Spleen (tissue), 11 donors: Measurements from ENCODE around the gene PCYT1A. TPM values are rescaled to one million over a fixed set of nuclear protein-coding genes. Genes with fewer than 3 reads are reported as not detected.

ENCODE experiments used
- DNase-seq: peaks from one replicate; pipeline ENCODE4 v3.0.0-alpha.2; 2020
- H3K27ac ChIP-seq, 8 donors: fragments of 200-600 bp; sonication (generic) in 7 of 8; 1 replicate in 4 of 8; 2 replicates in 4 of 8; pipeline versions ENCODE4 v1.5.0 to v1.8.0; 2016 to 2021; ENCODE audit warnings: inconsistent platforms in 4 of 8, mild to moderate bottlenecking in 4 of 8, moderate library complexity in 1 of 8
- H3K27me3 ChIP-seq, 7 donors: fragments of 200-600 bp; sonication (generic) in 6 of 7; replicated peaks in 1 of 7; 1 replicate in 4 of 7; 2 replicates in 3 of 7; pipeline versions ENCODE4 v1.5.0 to v1.8.0; 2016 to 2021; ENCODE audit warnings: inconsistent platforms in 3 of 7, mild to moderate bottlenecking in 1 of 7
- H3K36me3 ChIP-seq, 6 donors: fragments of 200-600 bp; sonication (generic) in 5 of 6; 1 replicate in 4 of 6; 2 replicates in 2 of 6; pipeline versions ENCODE4 v1.5.0 to v1.8.0; 2016 to 2021; ENCODE audit warnings: inconsistent platforms in 2 of 6
- H3K4me1 ChIP-seq, 6 donors: fragments of 200-600 bp; sonication (generic) in 5 of 6; 1 replicate in 3 of 6; 2 replicates in 3 of 6; pipeline versions ENCODE4 v1.5.0 to v1.8.0; 2016 to 2021; ENCODE audit warnings: inconsistent platforms in 3 of 6
- H3K4me3 ChIP-seq, 8 donors: fragments of 200-600 bp; sonication (generic) in 7 of 8; 1 replicate in 4 of 8; 2 replicates in 4 of 8; pipeline versions ENCODE4 v1.5.0 to v1.8.0; 2016 to 2021; ENCODE audit warnings: inconsistent platforms in 4 of 8, mild to moderate bottlenecking in 4 of 8, moderate library complexity in 2 of 8
- H3K9me3 ChIP-seq, 8 donors: fragments of 200-600 bp; sonication (generic) in 7 of 8; 1 replicate in 4 of 8; 2 replicates in 4 of 8; pipeline versions ENCODE4 v1.5.0 to v1.8.0; 2016 to 2021; ENCODE audit warnings: inconsistent platforms in 4 of 8
- CTCF ChIP-seq, 11 experiments: fragments of 200-600 bp in 7 of 11; fragments of 450-650 bp in 4 of 11; sonication (generic) in 4 of 11; IDR thresholded peaks in 8 of 11; conservative IDR thresholded peaks in 3 of 11; 1 replicate in 7 of 11; 2 replicates in 4 of 11; pipeline versions ENCODE4 v1.4.0 to v1.8.0; 2016 to 2021; ENCODE audit warnings: antibody characterized with exemption in 11 of 11, inconsistent platforms in 4 of 11, mild to moderate bottlenecking in 1 of 11
- POLR2A ChIP-seq, 3 donors: fragments of 450-650 bp; IDR thresholded peaks; one replicate each; pipeline ENCODE4 v1.5.1; 2017; ENCODE audit warnings: antibody characterized with exemption in 3 of 3, mild to moderate bottlenecking in 1 of 3
- POLR2AphosphoS5 ChIP-seq, 3 donors: sonication (generic); formaldehyde crosslinking; IDR thresholded peaks; one replicate each; pipeline ENCODE4 v1.5.1; 2017; ENCODE audit warnings: antibody characterized with exemption in 3 of 3
- WGBS, 5 donors: extraction: QIAGEN DNeasy Blood & Tissue Kit in 3 of 5; methylation state at CpG; one replicate each; pipeline versions ENCODE4 v1.1.5 to v1.1.7; 2013 to 2018; 5-methylcytosine and 5-hydroxymethylcytosine counted together
- intact Hi-C: fragments of 100-400 bp; cut with DNase I; formaldehyde crosslinking; loops from one replicate; pipeline ENCODE4 v1.15.0; 2023; ENCODE audit warnings: low total_unique reads
- polyA plus RNA-seq, 3 donors: library from polyadenylated mRNA; stranded (reverse); fragments of 200-250 nt; gene quantifications; one replicate each; pipeline ENCODE4 v1.2.1, GENCODE V29; 2013
- total RNA-seq, 7 donors: library from RNA; depleted of rRNA in 3 of 7; stranded (reverse); fragments of >200 nt in 3 of 7; fragmentation: NEBNext Ultra II Directional in 4 of 7; extraction: Animal tissue kit (Norgen Biotek cat#: 25700) in 4 of 7; gene quantifications; one replicate each; pipeline versions ENCODE4 v1.1.0 to v1.2.1, GENCODE V29; 2016 to 2021
- donor health status: healthy with polysubstance abuse.
- donor health status: DM: no; HTN: no; CAD: no; lungs with moderate emphysema.
- donor health status: DM: no; HTN: no; CAD: no.
- donor health status: Bipolar disorder and iron deficiency.
- donor health status: healthy.
- donor health status: DM: no; HTN: no; CAD: no.
- donor health status: DM: yes; HTN: yes; CAD: no.

Gene PCYT1A
- total and polyA plus RNA-seq, 10 donors: 10.6 to 128 (median 90.3) TPM

- TF ChIP-seq POLR2AphosphoS5 (IDR thresholded peaks at IDR 0.05) (peak in 1 of 3 donors; percentile 40), POLR2A (IDR thresholded peaks at IDR 0.05) (no peak), CTCF (IDR thresholded peaks at IDR 0.05 in 8 of 11, conservative IDR thresholded peaks at IDR 0.05 in 3 of 11) (no peak)
- DNase-seq: no peak
- no peaks in the 10 kb centered on the region for H3K9me3 ChIP-seq
- H3K27ac ChIP-seq: peak overlapping the region in 3 of 8 donors; percentile 37 to 59 (median 42)
- intact Hi-C loops: no loop called here
- H3K27me3 ChIP-seq: no peaks in the 10 kb centered on the region
- H3K4me1 ChIP-seq: peaks cover 0 to 25% (median 0%) of the 10 kb centered on the region in 6 donors
- peaks cover 0 to 74% (median 39%) of the 10 kb centered on the region in 6 donors for H3K36me3 ChIP-seq
- WGBS, 5 donors: 62 to 79% (median 70%) methylated on average over 12 of the region's 12 CpGs
- H3K4me3 ChIP-seq: no peak overlapping the region
Measured at GRCh38 chr3:196235452-196236122, 51.9 kb downstream of the PCYT1A start.

- Histone ChIP-seq H3K27ac (no peak overlapping the region), H3K36me3 (peaks cover 0 to 47% (median 13%) of the 10 kb centered on the region in 6 donors), H3K27me3 (no peaks in the 10 kb centered on the region), H3K9me3 (no peaks in the 10 kb centered on the region), H3K4me3 (no peak overlapping the region), H3K4me1 (peaks cover 0 to 26% (median 0%) of the 10 kb centered on the region in 6 donors)
- TF ChIP-seq POLR2AphosphoS5 (IDR thresholded peaks at IDR 0.05) (no peak), POLR2A (IDR thresholded peaks at IDR 0.05) (no peak), CTCF (IDR thresholded peaks at IDR 0.05 in 8 of 11, conservative IDR thresholded peaks at IDR 0.05 in 3 of 11) (no peak)
- intact Hi-C loops: no loop called here
- WGBS, 5 donors: 71 to 88% (median 82%) methylated on average over 8 of the region's 8 CpGs
- DNase-seq: no peak
Measured at GRCh38 chr3:196232882-196233251, 54.7 kb downstream of the PCYT1A start.

- Histone ChIP-seq H3K27me3 (no peaks in the 10 kb centered on the region), H3K27ac (no peak overlapping the region), H3K4me3 (no peak overlapping the region), H3K36me3 (peaks cover 0 to 42% (median 8%) of the 10 kb centered on the region in 6 donors), H3K9me3 (no peaks in the 10 kb centered on the region), H3K4me1 (peaks cover 0 to 28% (median 2%) of the 10 kb centered on the region in 6 donors)
- TF ChIP-seq POLR2A (IDR thresholded peaks at IDR 0.05) (no peak), POLR2AphosphoS5 (IDR thresholded peaks at IDR 0.05) (peak in 1 of 3 donors; percentile 33)
- intact Hi-C loops: no loop called here
- no peak for DNase-seq
- WGBS, 5 donors: 88 to 92% (median 89%) methylated on average over 12 of the region's 12 CpGs
Measured at GRCh38 chr3:196232154-196232881, 55.2 kb downstream of the PCYT1A start.

GRCh38 chr3:196227629-196228493 is 59.7 kb downstream of the PCYT1A start:
- no peak for DNase-seq
- peaks cover 0 to 8% (median 0%) of the 10 kb centered on the region in 6 donors for H3K36me3 ChIP-seq
- H3K4me3 ChIP-seq: no peak overlapping the region
- no peaks in the 10 kb centered on the region for H3K9me3 ChIP-seq
- intact Hi-C loops: no loop called here
- TF ChIP-seq POLR2AphosphoS5 (IDR thresholded peaks at IDR 0.05) (peak in 2 of 3 donors; percentile 6 to 42), POLR2A (IDR thresholded peaks at IDR 0.05) (no peak)
- H3K27me3 ChIP-seq: no peaks in the 10 kb centered on the region
- WGBS, 5 donors: 55 to 77% (median 66%) methylated on average over 19 to 24 of the region's 24 CpGs
- H3K27ac ChIP-seq: no peak overlapping the region
- H3K4me1 ChIP-seq: peaks cover 0 to 17% (median 4%) of the 10 kb centered on the region in 6 donors
